Panc1 (cell line): ENCODE results near the gene UBTD1. TPM values are rescaled to one million over a fixed set of nuclear protein-coding genes. Genes with fewer than 3 reads are reported as not detected.
A peak's percentile ranks its signal among the peaks of the same experiment; 100 is the strongest.

Experiments
- ATAC-seq: fragments of 200-7000 bp; cut with Tn5 transposase; 2 replicates; pipeline ENCODE4 v1.9.1; 2020; ENCODE audit warnings: mild to moderate bottlenecking, moderate library complexity
- BruUV-seq: library from RNA; stranded (reverse); fragments of 400-500 nt; replicated peaks from 2 replicates; lab custom pipeline; 2021; lab: Mats Ljungman, UMichigan
- CTCF ChIA-PET: fragments of 300-600 bp; sonication (Branson Sonifier 250); formaldehyde crosslinking; loops from one replicate; lab custom pipeline; 2022; ENCODE audit warnings: antibody characterized with exemption; lab: Charles Lee
- POLR2A ChIA-PET: fragments of 300-600 bp; sonication (Branson Sonifier 250); formaldehyde crosslinking; loops from one replicate; lab custom pipeline; 2022; ENCODE audit warnings: antibody characterized with exemption; lab: Charles Lee
- DNase-seq: peaks from one replicate; pipeline ENCODE4 v3.0.0-alpha.2; 2010; ENCODE audit warnings: low read depth, low spot score
- H3K27ac ChIP-seq: 2 replicates; pipeline ENCODE4 v1.5.1; 2011; ENCODE audit warnings: mild to moderate bottlenecking, low read length, inconsistent platforms
- H3K27me3 ChIP-seq: fragments of 200-500 bp; sonication (Bioruptor generic); 2 replicates; pipeline ENCODE4 v1.6.0; 2014; ENCODE audit warnings: low read length, inconsistent platforms; ENCODE audit not compliant: control insufficient read depth, insufficient read depth
- H3K36me3 ChIP-seq: fragments of 200-500 bp; sonication (Bioruptor generic); 2 replicates; pipeline ENCODE4 v1.5.1; 2014; ENCODE audit warnings: inconsistent platforms, mild to moderate bottlenecking, low read length, moderate library complexity; ENCODE audit not compliant: control insufficient read depth, insufficient read depth
- H3K4me1 ChIP-seq: 2 replicates; pipeline ENCODE4 v1.5.1; 2011; ENCODE audit warnings: inconsistent platforms, mild to moderate bottlenecking, low read length, moderate library complexity; ENCODE audit not compliant: control insufficient read depth, insufficient read depth
- H3K4me3 ChIP-seq, 2 experiments: 2 replicates each; pipeline ENCODE4 v1.5.1; 2011 to 2012; ENCODE audit warnings: low read depth in 2 of 2, low read length in 2 of 2, mild to moderate bottlenecking in 2 of 2, inconsistent platforms in 1 of 2, moderate library complexity in 1 of 2
- H3K9me3 ChIP-seq: fragments of 200-500 bp; sonication (Bioruptor generic); 2 replicates; pipeline ENCODE4 v1.5.1; 2014; ENCODE audit warnings: low read depth, mild to moderate bottlenecking, inconsistent platforms, low read length, moderate library complexity; ENCODE audit not compliant: control insufficient read depth, insufficient read depth
- CTCF ChIP-seq: fragments of 450-650 bp; IDR thresholded peaks from 2 replicates; pipeline ENCODE4 v1.5.1; 2017; ENCODE audit warnings: mild to moderate bottlenecking
- POLR2AphosphoS5 ChIP-seq: IDR thresholded peaks from 2 replicates; pipeline ENCODE4 v1.6.1; 2012; ENCODE audit warnings: mild to moderate bottlenecking, low read depth, low read length, moderate library complexity
- REST ChIP-seq, 2 experiments: IDR thresholded peaks; 2 replicates each; pipeline ENCODE4 v1.6.1; 2011 to 2012; ENCODE audit warnings: low read depth in 2 of 2, control low read depth in 1 of 2, low read length in 1 of 2, mild to moderate bottlenecking in 1 of 2, moderate library complexity in 1 of 2; ENCODE audit not compliant: insufficient read depth in 1 of 2
- SIN3A ChIP-seq: IDR thresholded peaks from 2 replicates; pipeline ENCODE4 v1.6.1; 2012; ENCODE audit warnings: low read depth, mild to moderate bottlenecking, low read length, moderate library complexity, borderline replicate concordance; ENCODE audit not compliant: insufficient read depth
- TCF7L2 ChIP-seq: IDR thresholded peaks from 2 replicates; pipeline ENCODE4 v1.6.1; 2011; ENCODE audit warnings: mild to moderate bottlenecking, low read depth, low read length, inconsistent platforms
- in situ Hi-C: cut with HindIII; loops from 2 replicates; pipeline ENCODE4 v1.10.0; 2016; ENCODE audit warnings: low sequenced_read_pairs, low pct_unique_long_range_greater_than_20kb
- intact Hi-C: fragments of 100-400 bp; cut with micrococcal nuclease; formaldehyde crosslinking; loops from one replicate; pipeline ENCODE4 v1.10.0; 2022; ENCODE audit not compliant: unreplicated experiment
- total RNA-seq: library from RNA; stranded (reverse); gene quantifications from one replicate; pipeline ENCODE4 v1.2.1, GENCODE V29; 2021; ENCODE audit not compliant: unreplicated experiment

Gene UBTD1
- total RNA-seq, 1 experiment from 2014 or later = 55.6 TPM

GRCh38 chr10:97498076-97498840, 466 bp upstream of the UBTD1 start, which contains the start of gene MMS19:
MMS19 (minus strand) TSS chr10:97498422; CDS start chr10:97498384, 38 bp downstream.
- intact Hi-C loops = loop anchor here (5.0 kb wide), 1 partner anchor 44 kb away; no protein-coding TSS in a partner anchor
- no peaks in the 10 kb centered on the region for H3K9me3 ChIP-seq
- no TSS peak for BruUV-seq
- ATAC-seq = peak; percentile 96
- peaks cover 46% of the 10 kb centered on the region for H3K4me1 ChIP-seq
- TF ChIP-seq TCF7L2 = no peak
- TF ChIP-seq POLR2AphosphoS5 = peak; percentile 68
- TF ChIP-seq REST (IDR thresholded peaks at IDR 0.05; ENCODE audit: insufficient read depth in 1 of 2, low read depth in 2 of 2, low read length in 1 of 2) = no peak; a peak in 1 of 4 replicates
- TF ChIP-seq CTCF = no peak
- peak; percentile 8; the same call in 1 of the 2 replicates for TF ChIP-seq SIN3A
- in situ Hi-C loops = no loop called here
- POLR2A ChIA-PET = interaction anchor here (0.6 kb wide), 1 partner anchor 33 kb away, joined by 8 read pairs; no protein-coding TSS in a partner anchor
- no peaks in the 10 kb centered on the region for H3K27me3 ChIP-seq
- peak within 1 kb of the TSS; percentile 93 for H3K27ac ChIP-seq
- CTCF ChIA-PET = interaction anchor here (0.6 to 0.9 kb wide), 5 partner anchors 17 to 85 kb away, joined by 3 to 6 read pairs (median 4); no protein-coding TSS in a partner anchor
- H3K36me3 ChIP-seq = no peaks in the 10 kb centered on the region; the same call in 1 of the 2 replicates
- peak; percentile 81 for DNase-seq
- H3K4me3 ChIP-seq = peak within 1 kb of the TSS; percentile 93 to 99

- Histone ChIP-seq H3K27me3 (no peaks in the 10 kb centered on the region), H3K4me3 (peak overlapping the region; percentile 93 to 99), H3K36me3 (no peaks in the 10 kb centered on the region; the same call in 1 of the 2 replicates), H3K27ac (peak overlapping the region; percentile 72), H3K4me1 (peaks cover 37% of the 10 kb centered on the region), H3K9me3 (no peaks in the 10 kb centered on the region)
- ChIA-PET CTCF (interaction anchor here (1.5 kb wide), 1 partner anchor 33 kb away, joined by 4 read pairs; no protein-coding TSS in a partner anchor), POLR2A (no interaction called here)
- in situ Hi-C loops = no loop called here
- DNase-seq (no peak), ATAC-seq (no peak)
- BruUV-seq = no TSS peak
- intact Hi-C loops = loop anchor here (5.0 kb wide), 1 partner anchor 43 kb away; no protein-coding TSS in a partner anchor
- TF ChIP-seq TCF7L2 (no peak), SIN3A (0 out of 2 replicates have a peak, but pooled peaks have one; percentile 23), REST (IDR thresholded peaks at IDR 0.05; ENCODE audit: insufficient read depth in 1 of 2, low read depth in 2 of 2, low read length in 1 of 2) (no peak)
These were observed 1.0 kb downstream of the UBTD1 start for GRCh38 chr10:97499561-97500296.
